ENCODE data around the gene CD1D. TPM values are rescaled to one million over a fixed set of nuclear protein-coding genes. Genes with fewer than 3 reads are reported as not detected.
A peak's percentile ranks its signal among the peaks of the same experiment; 100 is the strongest.

Gene CD1D
- polyA plus RNA-seq (2013, experiment 1 of 2), result 8.9 TPM
- 8.1 TPM for polyA plus RNA-seq (2013, experiment 2 of 2)

GRCh38 chr1:158180741-158181576, at the start of gene CD1D:
Gene CD1D, plus strand, starts transcription at chr1:158180895. Its CDS starts 207 bp downstream, at chr1:158181102.
- Histone ChIP-seq H2BK120ac (ENCODE audit: low read depth, low read length) (no peak within 1 kb of the TSS), H3K9ac (ENCODE audit: low read length) (peak within 1 kb of the TSS; percentile 90), H4K5ac (ENCODE audit: low read length) (no peak within 1 kb of the TSS), H2BK15ac (replicated peaks; ENCODE audit: low read depth) (no peak within 1 kb of the TSS), H3K4me1 (ENCODE audit: control insufficient read depth, low read depth, low read length) (peaks cover 8% of the 10 kb centered on the region), H3K23ac (ENCODE audit: low read length) (no peak within 1 kb of the TSS), H3K36me3 (ENCODE audit: control insufficient read depth, insufficient read depth, low read length) (no peaks in the 10 kb centered on the region), H3K79me2 (ENCODE audit: control insufficient read depth, insufficient read depth, low read length) (no peaks in the 10 kb centered on the region), H3K27me3 (ENCODE audit: insufficient read depth, low read length, poor library complexity) (no peaks in the 10 kb centered on the region), H3K18ac (ENCODE audit: low read length) (peak within 1 kb of the TSS; percentile 35), H3K4ac (ENCODE audit: low read depth, low read length) (peak within 1 kb of the TSS; percentile 28), H2BK5ac (ENCODE audit: low read length) (peak within 1 kb of the TSS; percentile 48), H4K8ac (ENCODE audit: low read depth, low read length) (no peak within 1 kb of the TSS), H3K79me1 (ENCODE audit: low read length) (no peaks in the 10 kb centered on the region), H3K27ac (ENCODE audit: low read depth, low read length) (no peak within 1 kb of the TSS), H3K4me3 (ENCODE audit: low read length) (peak within 1 kb of the TSS; percentile 61), H2AK5ac (ENCODE audit: low read length) (peak within 1 kb of the TSS; percentile 24), H3K4me2 (ENCODE audit: low read length) (peak within 1 kb of the TSS; percentile 57), H3K56ac (ENCODE audit: low read length) (peak within 1 kb of the TSS; percentile 80)
- no CpG with 5 or more reads among the region's 63 CpGs for WGBS (ENCODE audit: extremely low coverage, insufficient coverage, low lambda C conversion rate)
- peak; percentile 64 for DNase-seq

GRCh38 chr1:158131217-158131616, 49.5 kb upstream of the CD1D start:
- H3K4ac ChIP-seq (ENCODE audit: low read depth, low read length), result no peak overlapping the region
- no peaks in the 10 kb centered on the region for H3K27me3 ChIP-seq (ENCODE audit: insufficient read depth, low read length, poor library complexity)
- no peak overlapping the region for H3K56ac ChIP-seq (ENCODE audit: low read length)
- peaks cover 2% of the 10 kb centered on the region for H3K4me1 ChIP-seq (ENCODE audit: control insufficient read depth, low read depth, low read length)
- no peak overlapping the region for H3K4me3 ChIP-seq (ENCODE audit: low read length)
- no peak overlapping the region for H3K4me2 ChIP-seq (ENCODE audit: low read length)
- no peaks in the 10 kb centered on the region for H3K79me1 ChIP-seq (ENCODE audit: low read length)
- H3K23ac ChIP-seq (ENCODE audit: low read length), result no peak overlapping the region
- DNase-seq, result no peak
- H2AK5ac ChIP-seq (ENCODE audit: low read length), result no peak overlapping the region
- H3K18ac ChIP-seq (ENCODE audit: low read length), result no peak overlapping the region
- H2BK120ac ChIP-seq (ENCODE audit: low read depth, low read length), result no peak overlapping the region
- H4K5ac ChIP-seq (ENCODE audit: low read length), result no peak overlapping the region
- H3K79me2 ChIP-seq (ENCODE audit: control insufficient read depth, insufficient read depth, low read length), result no peaks in the 10 kb centered on the region
- H3K27ac ChIP-seq (ENCODE audit: low read depth, low read length), result no peak overlapping the region
- H3K9ac ChIP-seq (ENCODE audit: low read length), result no peak overlapping the region
- no peaks in the 10 kb centered on the region for H3K36me3 ChIP-seq (ENCODE audit: control insufficient read depth, insufficient read depth, low read length)
- no peak overlapping the region for H4K8ac ChIP-seq (ENCODE audit: low read depth, low read length)
- no peak overlapping the region for H2BK5ac ChIP-seq (ENCODE audit: low read length)
- no CpG with 5 or more reads among the region's 3 CpGs for WGBS (ENCODE audit: extremely low coverage, insufficient coverage, low lambda C conversion rate)
- no peak overlapping the region for H2BK15ac ChIP-seq (replicated peaks; ENCODE audit: low read depth)

GRCh38 chr1:158140764-158141192, 39.9 kb upstream of the CD1D start:
- no peak overlapping the region for H3K27ac ChIP-seq (ENCODE audit: low read depth, low read length)
- H3K4me1 ChIP-seq (ENCODE audit: control insufficient read depth, low read depth, low read length), result no peaks in the 10 kb centered on the region
- H4K8ac ChIP-seq (ENCODE audit: low read depth, low read length), result no peak overlapping the region
- no CpG with 5 or more reads among the region's 3 CpGs for WGBS (ENCODE audit: extremely low coverage, insufficient coverage, low lambda C conversion rate)
- H3K4me2 ChIP-seq (ENCODE audit: low read length), result no peak overlapping the region
- H2BK5ac ChIP-seq (ENCODE audit: low read length), result no peak overlapping the region
- no peak overlapping the region for H2BK120ac ChIP-seq (ENCODE audit: low read depth, low read length)
- H3K36me3 ChIP-seq (ENCODE audit: control insufficient read depth, insufficient read depth, low read length), result no peaks in the 10 kb centered on the region
- H3K4me3 ChIP-seq (ENCODE audit: low read length), result no peak overlapping the region
- H3K23ac ChIP-seq (ENCODE audit: low read length), result no peak overlapping the region
- H2AK5ac ChIP-seq (ENCODE audit: low read length), result no peak overlapping the region
- H3K79me1 ChIP-seq (ENCODE audit: low read length), result no peaks in the 10 kb centered on the region
- H3K27me3 ChIP-seq (ENCODE audit: insufficient read depth, low read length, poor library complexity), result no peaks in the 10 kb centered on the region
- H2BK15ac ChIP-seq (replicated peaks; ENCODE audit: low read depth), result no peak overlapping the region
- H3K79me2 ChIP-seq (ENCODE audit: control insufficient read depth, insufficient read depth, low read length), result no peaks in the 10 kb centered on the region
- H3K18ac ChIP-seq (ENCODE audit: low read length), result no peak overlapping the region
- no peak overlapping the region for H3K56ac ChIP-seq (ENCODE audit: low read length)
- no peak overlapping the region for H3K4ac ChIP-seq (ENCODE audit: low read depth, low read length)
- no peak overlapping the region for H3K9ac ChIP-seq (ENCODE audit: low read length)
- H4K5ac ChIP-seq (ENCODE audit: low read length), result no peak overlapping the region
- no peak for DNase-seq

GRCh38 chr1:158145173-158145719, 35.4 kb upstream of the CD1D start:
- Histone ChIP-seq H3K4me1 (ENCODE audit: control insufficient read depth, low read depth, low read length) (no peaks in the 10 kb centered on the region), H3K27me3 (ENCODE audit: insufficient read depth, low read length, poor library complexity) (no peaks in the 10 kb centered on the region), H3K56ac (ENCODE audit: low read length) (no peak overlapping the region), H3K79me1 (ENCODE audit: low read length) (no peaks in the 10 kb centered on the region), H3K4me2 (ENCODE audit: low read length) (no peak overlapping the region), H2BK5ac (ENCODE audit: low read length) (no peak overlapping the region), H4K8ac (ENCODE audit: low read depth, low read length) (no peak overlapping the region), H3K27ac (ENCODE audit: low read depth, low read length) (no peak overlapping the region), H3K4ac (ENCODE audit: low read depth, low read length) (no peak overlapping the region), H3K9ac (ENCODE audit: low read length) (no peak overlapping the region), H2BK15ac (replicated peaks; ENCODE audit: low read depth) (no peak overlapping the region), H2AK5ac (ENCODE audit: low read length) (no peak overlapping the region), H2BK120ac (ENCODE audit: low read depth, low read length) (no peak overlapping the region), H3K36me3 (ENCODE audit: control insufficient read depth, insufficient read depth, low read length) (no peaks in the 10 kb centered on the region), H4K5ac (ENCODE audit: low read length) (no peak overlapping the region), H3K23ac (ENCODE audit: low read length) (no peak overlapping the region), H3K4me3 (ENCODE audit: low read length) (no peak overlapping the region), H3K79me2 (ENCODE audit: control insufficient read depth, insufficient read depth, low read length) (no peaks in the 10 kb centered on the region), H3K18ac (ENCODE audit: low read length) (no peak overlapping the region)
- DNase-seq, result no peak

- Histone ChIP-seq H3K79me1 (ENCODE audit: low read length) (no peaks in the 10 kb centered on the region), H3K56ac (ENCODE audit: low read length) (no peak overlapping the region), H3K4me2 (ENCODE audit: low read length) (no peak overlapping the region), H3K9ac (ENCODE audit: low read length) (no peak overlapping the region), H3K4me3 (ENCODE audit: low read length) (no peak overlapping the region), H2BK120ac (ENCODE audit: low read depth, low read length) (no peak overlapping the region), H4K8ac (ENCODE audit: low read depth, low read length) (no peak overlapping the region), H3K27me3 (ENCODE audit: insufficient read depth, low read length, poor library complexity) (no peaks in the 10 kb centered on the region), H3K79me2 (ENCODE audit: control insufficient read depth, insufficient read depth, low read length) (no peaks in the 10 kb centered on the region), H4K5ac (ENCODE audit: low read length) (no peak overlapping the region), H2BK15ac (replicated peaks; ENCODE audit: low read depth) (no peak overlapping the region), H3K23ac (ENCODE audit: low read length) (no peak overlapping the region), H3K27ac (ENCODE audit: low read depth, low read length) (no peak overlapping the region), H3K4me1 (ENCODE audit: control insufficient read depth, low read depth, low read length) (no peaks in the 10 kb centered on the region), H2AK5ac (ENCODE audit: low read length) (no peak overlapping the region), H3K4ac (ENCODE audit: low read depth, low read length) (no peak overlapping the region), H2BK5ac (ENCODE audit: low read length) (no peak overlapping the region), H3K36me3 (ENCODE audit: control insufficient read depth, insufficient read depth, low read length) (no peaks in the 10 kb centered on the region), H3K18ac (ENCODE audit: low read length) (no peak overlapping the region)
- no peak for DNase-seq
- WGBS (ENCODE audit: extremely low coverage, insufficient coverage, low lambda C conversion rate), result no CpG with 5 or more reads among the region's 6 CpGs
Measured at GRCh38 chr1:158146165-158146564, 34.5 kb upstream of the CD1D start.

Data from mesendoderm (in vitro differentiated cells).